ENCODE data around the gene LMBR1. TPM values are rescaled to one million over a fixed set of nuclear protein-coding genes. Genes with fewer than 3 reads are reported as not detected.
"Not testable (repeated sequence)": the region's sequence is repeated elsewhere in the genome, so short reads cannot be mapped to it uniquely, and the experiment has no call there.

Gene LMBR1
- total RNA-seq, 1 donor from 2014 or later: 49.7 TPM

GRCh38 chr7:156906200-156906649 lies 13.2 kb upstream of the LMBR1 start:
- H3K9me3 Mint-ChIP-seq (ENCODE audit: unreplicated experiment): no peaks in the 10 kb centered on the region
- Histone ChIP-seq H3K27ac (ENCODE audit: low read depth, low read length) (no peak overlapping the region), H2AFZ (ENCODE audit: low read depth, low read length) (no peak overlapping the region), H3K79me2 (ENCODE audit: insufficient read depth, low read length) (no peaks in the 10 kb centered on the region), H3K9ac (ENCODE audit: low read length) (no peak overlapping the region), H3K4me1 (ENCODE audit: insufficient read depth, low read length) (peaks cover 8% of the 10 kb centered on the region), H3K27me3 (ENCODE audit: insufficient read depth, low read length) (no peaks in the 10 kb centered on the region), H3K9me3 (ENCODE audit: insufficient read depth, low read depth, low read length) (no peaks in the 10 kb centered on the region), H3K4me2 (ENCODE audit: low read length) (no peak overlapping the region), H4K20me1 (ENCODE audit: insufficient read depth, low read length) (no peaks in the 10 kb centered on the region), H3K36me3 (ENCODE audit: insufficient read depth, low read length) (no peaks in the 10 kb centered on the region), H3K4me3 (ENCODE audit: insufficient read depth, low read depth, low read length) (no peak overlapping the region)
- H3K36me3 Mint-ChIP-seq (ENCODE audit: low read depth, unreplicated experiment): no peaks in the 10 kb centered on the region
- TF ChIP-seq CTCF (IDR thresholded peaks at IDR 0.05; ENCODE audit: insufficient read depth, low read depth, low read length): no peak
- TF ChIP-seq EZH2 (IDR thresholded peaks at IDR 0.05; ENCODE audit: insufficient read depth, low read length): no peak
- peaks cover 2% of the 10 kb centered on the region for H3K27me3 Mint-ChIP-seq (ENCODE audit: low read depth, unreplicated experiment)
- H3K4me3 Mint-ChIP-seq (ENCODE audit: unreplicated experiment): no peak overlapping the region
- no peak for FAIRE-seq
- DNase-seq (ENCODE audit: low read depth): no peak
- H3K27ac Mint-ChIP-seq (ENCODE audit: unreplicated experiment): no peak overlapping the region
- no peaks in the 10 kb centered on the region for H3K4me1 Mint-ChIP-seq (ENCODE audit: low read depth, unreplicated experiment)

GRCh38 chr7:156903232-156903909 lies 10.4 kb upstream of the LMBR1 start:
- Histone ChIP-seq H3K4me1 (ENCODE audit: insufficient read depth, low read length) (peaks cover 8% of the 10 kb centered on the region), H2AFZ (ENCODE audit: low read depth, low read length) (peak overlapping the region; percentile 58), H3K79me2 (ENCODE audit: insufficient read depth, low read length) (no peaks in the 10 kb centered on the region), H3K4me2 (ENCODE audit: low read length) (peak overlapping the region; percentile 67), H3K9me3 (ENCODE audit: insufficient read depth, low read depth, low read length) (no peaks in the 10 kb centered on the region), H3K9ac (ENCODE audit: low read length) (no peak overlapping the region), H3K27ac (ENCODE audit: low read depth, low read length) (no peak overlapping the region), H3K36me3 (ENCODE audit: insufficient read depth, low read length) (no peaks in the 10 kb centered on the region), H3K4me3 (ENCODE audit: insufficient read depth, low read depth, low read length) (no peak overlapping the region), H4K20me1 (ENCODE audit: insufficient read depth, low read length) (no peaks in the 10 kb centered on the region), H3K27me3 (ENCODE audit: insufficient read depth, low read length) (no peaks in the 10 kb centered on the region)
- Mint-ChIP-seq H3K4me3 (ENCODE audit: unreplicated experiment) (no peak overlapping the region), H3K36me3 (ENCODE audit: low read depth, unreplicated experiment) (no peaks in the 10 kb centered on the region), H3K27ac (ENCODE audit: unreplicated experiment) (no peak overlapping the region), H3K9me3 (ENCODE audit: unreplicated experiment) (no peaks in the 10 kb centered on the region), H3K4me1 (ENCODE audit: low read depth, unreplicated experiment) (no peaks in the 10 kb centered on the region), H3K27me3 (ENCODE audit: low read depth, unreplicated experiment) (peaks cover 10% of the 10 kb centered on the region)
- TF ChIP-seq EZH2 (IDR thresholded peaks at IDR 0.05; ENCODE audit: insufficient read depth, low read length): no peak
- TF ChIP-seq CTCF (IDR thresholded peaks at IDR 0.05; ENCODE audit: insufficient read depth, low read depth, low read length): no peak
- no peak for FAIRE-seq
- DNase-seq (ENCODE audit: low read depth): peak; percentile 68

GRCh38 chr7:156900093-156900492 lies 7.1 kb upstream of the LMBR1 start:
- not testable (repeated sequence) for H3K4me1 Mint-ChIP-seq (ENCODE audit: low read depth, unreplicated experiment); DNase-seq (ENCODE audit: low read depth); H3K36me3 Mint-ChIP-seq (ENCODE audit: low read depth, unreplicated experiment); H3K4me1 ChIP-seq (ENCODE audit: insufficient read depth, low read length); H3K27me3 ChIP-seq (ENCODE audit: insufficient read depth, low read length); H3K79me2 ChIP-seq (ENCODE audit: insufficient read depth, low read length); H3K27ac Mint-ChIP-seq (ENCODE audit: unreplicated experiment); H3K27ac ChIP-seq (ENCODE audit: low read depth, low read length); H3K4me3 ChIP-seq (ENCODE audit: insufficient read depth, low read depth, low read length); H3K4me2 ChIP-seq (ENCODE audit: low read length); H3K9me3 Mint-ChIP-seq (ENCODE audit: unreplicated experiment); H3K27me3 Mint-ChIP-seq (ENCODE audit: low read depth, unreplicated experiment); H3K9me3 ChIP-seq (ENCODE audit: insufficient read depth, low read depth, low read length); FAIRE-seq; H4K20me1 ChIP-seq (ENCODE audit: insufficient read depth, low read length); H3K36me3 ChIP-seq (ENCODE audit: insufficient read depth, low read length); H3K9ac ChIP-seq (ENCODE audit: low read length); H3K4me3 Mint-ChIP-seq (ENCODE audit: unreplicated experiment); H2AFZ ChIP-seq (ENCODE audit: low read depth, low read length)

All from astrocyte (in vitro differentiated cells and primary cell).